ENCODE measurements around the gene MAPK8IP1.

DNA sequence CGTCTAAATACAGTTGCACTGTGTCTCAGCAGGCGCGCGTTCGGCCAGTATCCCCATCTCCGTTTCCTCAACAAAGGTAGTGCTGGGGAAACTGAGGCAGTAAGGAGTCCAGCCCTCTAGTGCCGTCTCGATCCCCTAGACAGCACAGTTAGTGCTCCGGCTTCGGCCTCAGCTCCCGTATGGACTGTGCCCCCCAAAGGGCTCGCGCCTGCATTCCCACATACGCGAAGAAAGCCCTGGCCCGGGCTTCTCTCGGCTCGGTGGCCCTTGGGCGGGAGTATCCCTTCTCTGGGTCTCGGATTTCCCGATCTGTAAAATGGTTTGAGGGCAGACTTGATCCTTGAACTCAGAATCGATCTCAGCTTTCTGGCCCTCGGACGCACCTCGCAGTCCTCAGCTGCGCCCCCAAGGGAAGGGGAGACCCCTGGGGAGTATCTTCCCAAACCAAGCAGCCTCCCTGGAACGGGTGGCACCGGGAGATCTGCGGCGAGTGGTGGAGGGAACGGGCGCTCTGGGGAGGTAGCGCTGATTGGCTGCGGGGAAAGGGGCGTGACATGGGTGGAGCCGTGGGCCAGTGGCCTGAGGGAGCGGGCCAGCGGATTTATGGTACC, 33.0 kb downstream of the MAPK8IP1 start:
- no peak for TF ChIP-seq CTCF (IDR thresholded peaks at IDR 0.05)
- no peak for TF ChIP-seq POLR2AphosphoS5 (IDR thresholded peaks at IDR 0.05)
- TF ChIP-seq EP300 (IDR thresholded peaks at IDR 0.05): no peak

Measured in suprapubic skin (tissue), 4 donors.